GM13976 (cell line): ENCODE results near the gene COASY.
A peak's percentile ranks its signal among the peaks of the same experiment; 100 is the strongest.

Experiments
- DNase-seq: peaks from one replicate; pipeline ENCODE4 v3.0.0; 2012; ENCODE audit warnings: low spot score
- in situ Hi-C: fragments of 300-500 bp; cut with MboI; formaldehyde crosslinking; loops from one replicate; pipeline ENCODE4 v1.12.0; 2022; ENCODE audit warnings: low sequenced_read_pairs, mixed read lengths, inconsistent platforms; ENCODE audit not compliant: unreplicated experiment
- TF ChIP-seq, protein P1 (sequence below): IDR thresholded peaks from 2 replicates; pipeline ENCODE4 v1.5.1; 2012; ENCODE audit warnings: borderline replicate concordance, mild to moderate bottlenecking; ENCODE audit not compliant: insufficient read depth; ENCODE audit errors: extremely low read depth, missing control alignments, control extremely low read depth

Gene COASY

DNA sequence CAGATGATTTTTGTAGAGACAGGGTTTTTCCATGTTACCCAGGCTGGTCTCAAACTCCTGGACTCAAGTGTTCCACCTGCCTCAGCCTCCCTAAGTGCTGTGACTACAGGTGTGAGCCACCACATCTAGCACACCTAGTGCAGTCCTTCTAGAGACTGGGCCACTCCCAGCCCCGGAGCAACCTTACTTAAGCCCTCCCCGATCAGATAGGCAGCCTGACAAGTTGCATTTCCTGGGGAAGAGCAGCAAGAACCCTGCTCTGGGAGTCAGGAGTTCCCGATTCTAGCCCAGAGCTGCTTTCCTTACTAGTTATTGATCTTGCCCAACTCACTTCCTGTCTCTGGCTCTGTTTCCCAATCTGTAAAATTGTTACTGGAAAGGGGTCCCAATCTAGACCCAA, 32.9 kb upstream of the COASY start:
- TF ChIP-seq, protein P1, sequence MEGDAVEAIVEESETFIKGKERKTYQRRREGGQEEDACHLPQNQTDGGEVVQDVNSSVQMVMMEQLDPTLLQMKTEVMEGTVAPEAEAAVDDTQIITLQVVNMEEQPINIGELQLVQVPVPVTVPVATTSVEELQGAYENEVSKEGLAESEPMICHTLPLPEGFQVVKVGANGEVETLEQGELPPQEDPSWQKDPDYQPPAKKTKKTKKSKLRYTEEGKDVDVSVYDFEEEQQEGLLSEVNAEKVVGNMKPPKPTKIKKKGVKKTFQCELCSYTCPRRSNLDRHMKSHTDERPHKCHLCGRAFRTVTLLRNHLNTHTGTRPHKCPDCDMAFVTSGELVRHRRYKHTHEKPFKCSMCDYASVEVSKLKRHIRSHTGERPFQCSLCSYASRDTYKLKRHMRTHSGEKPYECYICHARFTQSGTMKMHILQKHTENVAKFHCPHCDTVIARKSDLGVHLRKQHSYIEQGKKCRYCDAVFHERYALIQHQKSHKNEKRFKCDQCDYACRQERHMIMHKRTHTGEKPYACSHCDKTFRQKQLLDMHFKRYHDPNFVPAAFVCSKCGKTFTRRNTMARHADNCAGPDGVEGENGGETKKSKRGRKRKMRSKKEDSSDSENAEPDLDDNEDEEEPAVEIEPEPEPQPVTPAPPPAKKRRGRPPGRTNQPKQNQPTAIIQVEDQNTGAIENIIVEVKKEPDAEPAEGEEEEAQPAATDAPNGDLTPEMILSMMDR: no peak
- DNase-seq: no peak
- in situ Hi-C loops: loop anchor here (5.0 kb wide), 1 partner anchor 207 kb away; no protein-coding TSS in a partner anchor

DNA sequence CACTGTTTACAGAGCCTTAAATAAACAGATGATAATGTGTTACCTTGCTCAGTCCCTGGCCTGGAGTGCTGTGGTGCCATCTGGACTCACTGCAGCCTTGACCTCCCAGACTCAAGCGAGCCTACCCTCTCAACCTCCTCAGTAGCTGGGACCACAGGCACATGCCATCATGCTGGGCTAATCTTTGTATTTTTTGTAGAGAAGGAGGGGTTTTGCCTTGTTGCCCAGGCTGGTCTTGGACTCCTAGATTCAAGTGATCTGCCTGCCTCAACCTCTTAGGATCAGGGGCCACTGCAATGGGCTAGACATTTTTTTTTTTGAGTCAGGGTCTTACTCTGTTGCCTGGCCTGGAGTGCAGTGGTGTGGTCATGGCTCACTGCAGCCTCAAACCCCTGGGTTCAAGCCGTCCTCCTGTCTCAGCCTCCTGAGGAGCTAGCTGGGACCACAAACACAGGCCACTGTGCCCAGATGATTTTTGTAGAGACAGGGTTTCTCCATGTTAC, 30.9 kb upstream of the COASY start:
- TF ChIP-seq, protein P1: no peak
- in situ Hi-C loops: no loop called here
- DNase-seq: no peak

DNA sequence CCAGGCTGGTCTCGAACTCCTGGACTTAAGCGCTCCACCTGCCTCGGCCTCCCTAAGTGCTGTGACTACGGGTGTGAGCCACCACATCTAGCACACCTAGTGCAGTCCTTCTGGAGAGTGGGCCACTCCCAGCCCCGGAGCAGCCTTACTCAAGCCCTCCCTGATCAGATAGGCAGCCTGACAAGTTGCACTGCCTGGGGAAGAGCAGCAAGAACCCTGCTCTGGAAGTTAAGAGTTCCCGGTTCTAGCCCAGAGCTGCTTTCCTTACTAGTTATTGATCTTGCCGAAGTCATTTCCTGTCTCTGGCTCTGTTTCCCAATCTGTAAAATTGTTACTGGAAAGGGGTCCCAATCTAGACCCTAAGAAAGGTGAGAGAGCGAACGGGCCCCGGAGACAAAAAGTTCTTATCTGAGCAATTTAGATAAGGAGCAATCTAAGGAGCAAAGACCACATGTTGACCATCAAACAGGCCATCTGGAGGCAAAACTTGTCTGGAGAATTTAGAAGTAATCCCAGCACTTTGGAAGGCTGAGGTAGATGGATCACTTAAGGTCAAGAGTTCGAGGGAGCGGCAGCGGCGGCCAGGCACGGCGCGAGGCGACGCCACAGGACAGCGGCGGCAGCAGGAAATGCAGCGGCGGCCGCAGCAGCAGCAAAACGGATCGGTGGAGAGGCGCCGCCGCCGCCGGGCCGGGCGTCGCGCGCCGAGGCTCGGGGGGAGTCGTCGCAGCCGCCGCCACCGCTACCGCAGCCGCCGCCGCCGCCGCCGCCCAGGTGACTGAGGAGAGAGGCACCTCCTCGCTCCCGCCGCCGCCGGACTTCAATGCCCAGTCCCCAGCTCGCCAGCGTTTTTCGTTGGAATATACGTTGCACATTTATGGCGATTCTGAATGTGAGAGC, 30.2 kb upstream of the COASY start:
- peak; percentile 73 for DNase-seq
- in situ Hi-C loops: no loop called here
- TF ChIP-seq, protein P1: peak; percentile 23

DNA sequence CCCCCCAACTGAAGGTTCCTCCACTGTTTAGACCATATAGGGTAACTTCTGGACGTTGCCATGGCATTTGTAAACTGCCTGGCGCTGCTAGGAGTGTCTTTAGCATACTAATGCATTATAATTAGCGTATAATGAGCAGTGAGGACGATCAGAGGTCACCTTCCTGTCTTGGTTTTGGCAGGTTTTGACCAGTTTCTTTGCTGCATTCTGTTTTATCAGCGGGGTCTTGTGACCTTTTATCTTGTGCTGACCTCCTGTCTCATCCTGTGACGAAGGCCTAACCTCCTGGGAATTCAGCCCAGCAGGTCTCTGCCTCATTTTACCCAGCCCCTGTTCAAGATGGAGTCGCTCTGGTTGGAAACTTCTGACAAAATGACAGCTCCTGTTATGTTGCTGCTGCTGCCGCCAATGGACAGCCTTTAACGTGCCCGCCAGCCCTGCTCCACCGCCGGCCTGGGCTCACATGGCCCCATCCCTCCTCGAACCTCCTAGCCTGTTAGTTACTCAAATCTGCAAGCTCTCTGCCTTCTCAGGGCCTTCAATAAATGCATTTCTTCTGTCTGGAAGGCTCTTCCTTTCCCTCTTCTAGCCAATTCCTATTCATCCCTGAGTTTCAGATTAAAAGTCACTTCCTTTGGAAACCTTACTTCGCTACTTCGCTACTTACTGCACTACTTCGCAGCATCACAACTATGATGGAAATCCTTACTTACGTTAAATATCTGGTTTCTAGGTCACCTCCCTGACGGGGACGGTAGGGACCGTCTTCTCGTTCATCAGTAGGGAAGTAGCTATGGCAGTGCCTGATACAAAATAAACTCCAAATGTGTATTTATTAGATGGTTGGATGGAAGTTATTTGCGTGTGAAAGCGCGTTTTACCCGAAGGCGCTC, 26.5 kb upstream of the COASY start:
- no peak for DNase-seq
- TF ChIP-seq, protein P1: no peak
- in situ Hi-C loops: no loop called here

DNA sequence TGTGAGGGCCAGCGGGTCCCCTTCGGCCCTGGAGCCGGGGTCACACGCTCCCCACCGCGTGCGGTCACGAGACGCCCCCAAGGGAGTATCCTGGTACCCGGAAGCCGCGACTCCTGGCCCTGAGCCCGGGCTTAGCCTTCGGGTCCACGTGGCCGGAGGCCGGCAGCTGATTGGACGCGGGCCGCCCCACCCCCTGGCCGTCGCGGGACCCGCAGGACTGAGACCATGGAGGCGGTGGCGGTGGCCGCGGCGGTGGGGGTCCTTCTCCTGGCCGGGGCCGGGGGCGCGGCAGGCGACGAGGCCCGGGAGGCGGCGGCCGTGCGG, 25.9 kb upstream of the COASY start, which contains the start of gene NAGLU:
Gene NAGLU (plus strand): TSS at position 194 of the 324 bp plus-strand sequence. CDS start 32 bp downstream, at position 226.
- peak; percentile 100 for DNase-seq

More for the DNA sequence above, 25.9 kb upstream of the COASY start, which contains the start of gene NAGLU:
- in situ Hi-C loops: no loop called here
- TF ChIP-seq, protein P1: no peak
